ENCODE measurements around the gene TEX9. TPM values are rescaled to one million over a fixed set of nuclear protein-coding genes. Genes with fewer than 3 reads are reported as not detected.

TEX9 gene
- total RNA-seq, 1 donor from 2014 or later, result 31.3 TPM

- ATAC-seq (ENCODE audit: low read depth), result no peak
Measured at GRCh38 chr15:56358604-56359003, 6.6 kb upstream of the TEX9 start.

GRCh38 chr15:56361987-56362386 is 3.2 kb upstream of the TEX9 start:
- DNase-seq, result no peak
- Mint-ChIP-seq H3K36me3 (ENCODE audit: low read depth) (peaks cover 7% of the 10 kb centered on the region), H3K27me3 (peaks cover 3% of the 10 kb centered on the region), H3K27ac (no peak overlapping the region), H3K9me3 (peaks cover 7% of the 10 kb centered on the region), H3K4me3 (no peak overlapping the region), H3K4me1 (peaks cover 14% of the 10 kb centered on the region)
- ChIA-PET CTCF (no interaction called here), POLR2A (no interaction called here)
- intact Hi-C loops (cut with micrococcal nuclease), result loop anchor here (10.0 kb wide), 1 partner anchor 367 kb away; the partner anchor contains the start of gene NEDD4
- no peak for TF ChIP-seq CTCF (IDR thresholded peaks at IDR 0.05)
- ATAC-seq (ENCODE audit: low read depth), result no peak

More at GRCh38 chr15:56358604-56359003, 6.6 kb upstream of the TEX9 start:
- H3K36me3 Mint-ChIP-seq (ENCODE audit: low read depth), result no peaks in the 10 kb centered on the region
- H3K27me3 Mint-ChIP-seq, result no peaks in the 10 kb centered on the region
- H3K4me1 Mint-ChIP-seq, result peaks cover 6% of the 10 kb centered on the region
- no peak overlapping the region for H3K4me3 Mint-ChIP-seq
- POLR2A ChIA-PET, result no interaction called here
- H3K27ac Mint-ChIP-seq, result no peak overlapping the region
- DNase-seq, result no peak
- CTCF ChIA-PET, result no interaction called here
- no peak for TF ChIP-seq CTCF (IDR thresholded peaks at IDR 0.05)
- intact Hi-C loops (cut with micrococcal nuclease), result no loop called here
- H3K9me3 Mint-ChIP-seq, result peaks cover 7% of the 10 kb centered on the region

GRCh38 chr15:56366211-56366610 is 985 bp downstream of the TEX9 start:
- Mint-ChIP-seq H3K4me3 (peak overlapping the region; percentile 95), H3K27ac (peak overlapping the region; percentile 77), H3K27me3 (peaks cover 3% of the 10 kb centered on the region), H3K9me3 (peaks cover 7% of the 10 kb centered on the region), H3K4me1 (peaks cover 42% of the 10 kb centered on the region), H3K36me3 (ENCODE audit: low read depth) (peaks cover 7% of the 10 kb centered on the region)
- DNase-seq, result no peak
- ChIA-PET CTCF (no interaction called here), POLR2A (no interaction called here)
- intact Hi-C loops (cut with micrococcal nuclease), result loop anchor here (5.0 to 10.0 kb wide), 2 partner anchors 371 to 551 kb away; partner anchors contain the start of genes NEDD4 and TCF12
- ATAC-seq (ENCODE audit: low read depth), result no peak
- no peak for TF ChIP-seq CTCF (IDR thresholded peaks at IDR 0.05)

GRCh38 chr15:56367156-56367555 is 1.9 kb downstream of the TEX9 start:
- Mint-ChIP-seq H3K36me3 (ENCODE audit: low read depth) (peaks cover 7% of the 10 kb centered on the region), H3K9me3 (peaks cover 5% of the 10 kb centered on the region), H3K27ac (peak overlapping the region; percentile 67), H3K27me3 (peaks cover 3% of the 10 kb centered on the region), H3K4me3 (peak overlapping the region; percentile 95), H3K4me1 (peaks cover 50% of the 10 kb centered on the region)
- DNase-seq, result no peak
- ATAC-seq (ENCODE audit: low read depth), result no peak
- intact Hi-C loops (cut with micrococcal nuclease), result loop anchor here (5.0 to 10.0 kb wide), 2 partner anchors 372 to 550 kb away; partner anchors contain the start of genes NEDD4 and TCF12
- CTCF ChIA-PET, result no interaction called here
- no peak for TF ChIP-seq CTCF (IDR thresholded peaks at IDR 0.05)
- POLR2A ChIA-PET, result no interaction called here

- intact Hi-C loops (cut with micrococcal nuclease), result loop anchor here (5.0 to 10.0 kb wide), 2 partner anchors 374 to 548 kb away; partner anchors contain the start of genes NEDD4 and TCF12
- Mint-ChIP-seq H3K4me3 (no peak overlapping the region), H3K36me3 (ENCODE audit: low read depth) (peaks cover 7% of the 10 kb centered on the region), H3K9me3 (no peaks in the 10 kb centered on the region), H3K4me1 (peaks cover 59% of the 10 kb centered on the region), H3K27ac (peak overlapping the region; percentile 61), H3K27me3 (peaks cover 3% of the 10 kb centered on the region)
- DNase-seq, result no peak
- POLR2A ChIA-PET, result no interaction called here
- no peak for TF ChIP-seq CTCF (IDR thresholded peaks at IDR 0.05)
- ATAC-seq (ENCODE audit: low read depth), result no peak
- CTCF ChIA-PET, result no interaction called here
Measured at GRCh38 chr15:56369234-56369633, 4.0 kb downstream of the TEX9 start.
